Astrocyte (in vitro differentiated cells and primary cell): ENCODE data around the gene SP3.

Experiments
- EZH2 ChIP-seq: IDR thresholded peaks from 2 replicates; pipeline ENCODE4 v1.6.1; 2012; ENCODE audit warnings: mild to moderate bottlenecking, low read length, inconsistent platforms; ENCODE audit not compliant: insufficient read depth
- TF ChIP-seq, protein P1 (sequence below): IDR thresholded peaks from 2 replicates; pipeline ENCODE4 v1.5.1; 2011; ENCODE audit warnings: low read depth, mild to moderate bottlenecking, inconsistent platforms, low read length, moderate library complexity; ENCODE audit not compliant: insufficient read depth

DNA sequence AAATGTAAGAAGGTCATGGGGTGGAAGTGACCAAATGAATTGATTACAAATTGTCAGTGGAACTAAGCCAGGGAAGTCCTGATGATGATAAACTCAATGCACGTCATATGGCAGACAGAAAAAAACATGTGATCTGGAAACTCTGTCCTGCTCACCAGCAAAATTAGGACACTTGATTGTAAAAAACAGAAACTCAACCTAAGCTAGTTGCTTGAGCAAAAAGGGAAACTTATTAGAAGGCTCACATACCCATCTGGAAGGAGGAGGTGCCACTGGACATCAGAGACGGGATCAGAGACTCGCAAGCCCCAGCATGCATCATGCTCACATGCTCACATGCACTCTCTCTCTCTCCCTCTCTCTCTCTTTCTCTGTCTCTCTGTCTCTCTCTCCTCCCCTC lies 96.8 kb downstream of the SP3 start:
- TF ChIP-seq, protein P1, sequence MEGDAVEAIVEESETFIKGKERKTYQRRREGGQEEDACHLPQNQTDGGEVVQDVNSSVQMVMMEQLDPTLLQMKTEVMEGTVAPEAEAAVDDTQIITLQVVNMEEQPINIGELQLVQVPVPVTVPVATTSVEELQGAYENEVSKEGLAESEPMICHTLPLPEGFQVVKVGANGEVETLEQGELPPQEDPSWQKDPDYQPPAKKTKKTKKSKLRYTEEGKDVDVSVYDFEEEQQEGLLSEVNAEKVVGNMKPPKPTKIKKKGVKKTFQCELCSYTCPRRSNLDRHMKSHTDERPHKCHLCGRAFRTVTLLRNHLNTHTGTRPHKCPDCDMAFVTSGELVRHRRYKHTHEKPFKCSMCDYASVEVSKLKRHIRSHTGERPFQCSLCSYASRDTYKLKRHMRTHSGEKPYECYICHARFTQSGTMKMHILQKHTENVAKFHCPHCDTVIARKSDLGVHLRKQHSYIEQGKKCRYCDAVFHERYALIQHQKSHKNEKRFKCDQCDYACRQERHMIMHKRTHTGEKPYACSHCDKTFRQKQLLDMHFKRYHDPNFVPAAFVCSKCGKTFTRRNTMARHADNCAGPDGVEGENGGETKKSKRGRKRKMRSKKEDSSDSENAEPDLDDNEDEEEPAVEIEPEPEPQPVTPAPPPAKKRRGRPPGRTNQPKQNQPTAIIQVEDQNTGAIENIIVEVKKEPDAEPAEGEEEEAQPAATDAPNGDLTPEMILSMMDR = no peak
- TF ChIP-seq EZH2 = no peak
